GM21423 (cell line): ENCODE data around the gene PIR.

ENCODE experiments used
- ATAC-seq: cut with Tn5 transposase; IDR thresholded peaks from one replicate; pipeline ENCODE4 v1.9.1; 2021; ENCODE audit warnings: mild to moderate bottlenecking, moderate library complexity; ENCODE audit not compliant: unreplicated experiment

Gene PIR

DNA sequence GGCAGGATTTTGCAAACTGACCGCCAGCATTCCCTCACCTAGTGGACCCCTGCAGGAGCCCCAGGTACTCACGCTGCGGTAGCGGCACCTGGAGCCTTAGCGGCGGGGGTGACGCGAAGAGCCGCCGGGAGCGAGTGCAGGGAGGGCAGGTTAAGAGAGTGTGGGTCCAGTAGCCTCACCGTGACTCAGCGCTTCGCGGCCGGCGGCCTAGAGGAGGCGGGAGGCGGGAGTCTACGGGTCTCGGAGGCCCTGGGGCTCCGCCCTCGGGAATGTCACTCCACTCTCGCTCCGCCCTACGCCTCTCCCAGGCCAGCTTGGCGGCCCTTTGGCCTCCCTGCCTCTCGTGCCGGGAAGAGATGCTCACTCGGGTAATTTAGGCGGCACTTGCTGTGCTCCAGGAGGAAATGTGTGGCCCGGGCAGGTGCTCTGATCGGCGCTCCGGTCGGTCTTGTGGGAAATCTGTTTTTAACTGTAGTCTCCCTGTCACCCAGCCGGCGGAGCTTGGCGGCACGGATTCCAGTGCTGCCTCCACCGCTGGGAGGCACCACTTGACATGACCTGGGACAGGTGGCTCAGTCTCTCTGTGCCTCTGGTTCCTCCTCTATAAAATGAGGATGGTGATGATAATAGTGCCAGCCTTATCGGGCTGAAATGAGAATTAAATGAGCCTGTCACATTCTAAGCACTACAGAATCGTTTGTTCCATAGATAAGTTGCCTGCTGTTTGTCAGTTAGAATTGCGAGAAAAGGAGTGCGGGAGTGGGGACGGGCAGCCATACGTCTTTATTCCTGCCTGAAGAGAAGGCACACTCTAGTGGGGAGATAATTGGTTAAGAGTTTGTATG lies at the start of gene PIR:
Gene PIR, minus strand, starts transcription at position 216 of the 845 bp plus-strand sequence. CDS start 2,076 bp downstream, outside the sequence.
- peak; percentile 96 for ATAC-seq

DNA sequence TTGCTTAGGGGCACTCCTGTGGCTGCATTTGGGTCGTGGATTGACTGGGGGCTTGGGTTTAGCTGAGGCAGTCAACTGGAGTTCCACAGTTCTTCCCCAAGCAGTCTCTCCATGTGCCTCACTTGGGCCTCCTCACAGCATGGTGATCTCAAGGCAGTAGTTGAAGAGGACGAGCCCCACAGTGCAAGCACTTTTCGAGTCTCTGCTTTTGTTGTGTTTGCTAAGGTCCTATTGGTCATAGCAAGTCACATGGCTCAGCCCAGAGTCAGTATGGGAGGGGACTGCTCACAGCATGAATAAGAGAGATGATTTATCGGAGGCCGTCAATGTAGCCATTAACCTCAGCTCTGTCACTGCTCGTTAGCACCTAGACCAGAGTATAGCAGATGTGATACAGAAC lies 37.2 kb upstream of the PIR start:
- ATAC-seq, result no peak

DNA sequence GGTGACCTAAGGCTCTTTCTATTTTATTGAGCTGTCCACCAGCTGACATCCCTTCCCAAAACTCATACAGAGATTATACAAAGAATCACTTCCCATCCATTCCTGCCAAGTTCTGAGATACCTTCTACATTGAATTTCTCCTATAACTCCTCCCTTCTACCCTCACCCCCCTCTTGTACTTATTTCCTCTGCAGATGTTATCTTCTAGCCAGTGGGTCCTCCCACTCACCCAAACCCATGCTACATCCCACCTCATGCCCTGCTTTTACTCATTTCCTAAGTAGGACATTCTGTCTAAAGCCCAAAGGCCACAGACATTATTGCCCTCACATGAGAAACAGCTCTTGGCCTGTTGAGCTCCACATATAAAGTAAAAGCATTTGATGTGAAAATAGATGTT lies 36.0 kb upstream of the PIR start:
- no peak for ATAC-seq

DNA sequence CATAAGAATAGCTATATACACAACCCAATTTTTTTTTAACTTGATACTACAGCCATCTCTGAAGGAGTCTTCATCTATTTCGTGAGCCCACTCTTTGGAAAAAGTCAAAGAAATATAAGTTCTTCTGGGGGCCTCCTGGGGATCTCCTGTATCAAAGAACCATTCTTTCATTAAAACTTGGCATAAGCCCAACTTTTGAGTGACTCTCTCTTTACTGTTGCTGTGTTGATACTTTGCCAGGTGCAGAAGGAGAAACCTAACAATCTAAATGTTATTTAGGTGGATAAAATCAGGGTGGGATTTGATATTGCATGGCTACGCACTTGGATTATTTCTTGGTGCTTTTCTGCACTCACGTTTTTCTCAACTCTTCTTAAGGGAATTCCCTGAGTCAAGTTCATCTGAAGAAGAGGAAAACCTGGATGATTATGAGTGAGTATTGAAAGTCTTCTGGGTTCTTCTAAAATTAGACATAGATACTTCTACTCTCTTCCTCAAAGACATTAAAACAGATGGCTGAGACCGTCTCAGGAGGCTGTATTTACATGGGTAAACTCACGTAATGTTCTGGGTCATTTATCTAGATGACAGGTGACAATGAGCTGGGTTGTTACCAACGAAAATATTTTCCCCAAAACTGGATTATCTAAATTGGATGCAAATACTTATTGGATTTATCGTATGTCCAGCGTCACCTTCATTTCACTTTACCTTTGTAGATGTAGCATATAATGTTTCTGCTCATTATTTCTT lies 32.7 kb upstream of the PIR start:
- ATAC-seq, result no peak

DNA sequence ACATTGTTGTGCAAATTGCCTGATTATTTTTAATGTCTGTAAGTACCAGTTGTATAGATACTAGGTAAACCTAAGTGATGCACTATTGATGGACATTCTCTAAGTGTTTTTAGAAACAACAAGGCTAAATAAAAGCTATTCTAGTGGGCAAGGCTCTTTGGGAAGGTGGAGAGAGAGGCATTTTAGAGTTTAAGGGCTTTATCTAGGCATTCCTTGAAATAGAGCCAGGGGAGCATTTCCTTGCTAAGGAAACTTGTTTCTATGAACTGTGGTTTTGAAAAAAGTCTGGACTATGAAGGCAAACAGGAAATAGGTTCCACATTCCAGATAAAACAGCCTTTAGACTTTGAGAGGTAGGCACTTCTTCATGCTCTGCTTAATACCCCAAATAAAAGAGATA lies 31.3 kb upstream of the PIR start:
- no peak for ATAC-seq

DNA sequence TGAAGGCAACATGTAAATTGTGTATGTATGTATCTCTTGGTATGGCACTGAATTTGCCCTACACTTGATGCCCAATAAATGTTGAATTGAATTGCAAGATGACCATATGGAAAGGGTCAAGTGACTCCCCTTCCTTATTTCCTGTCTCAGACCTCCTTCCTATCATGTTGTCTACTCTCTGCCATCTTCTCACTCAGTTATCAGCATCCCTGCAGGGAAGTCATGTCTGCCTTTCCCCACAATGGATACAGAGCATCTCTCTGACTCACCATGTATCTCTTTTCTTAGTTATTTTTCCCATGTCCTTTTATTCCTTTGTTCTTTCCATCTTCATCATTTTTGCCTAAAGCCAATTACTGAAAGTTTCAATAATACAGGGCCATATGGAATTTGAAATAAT lies 30.0 kb upstream of the PIR start:
- no peak for ATAC-seq

DNA sequence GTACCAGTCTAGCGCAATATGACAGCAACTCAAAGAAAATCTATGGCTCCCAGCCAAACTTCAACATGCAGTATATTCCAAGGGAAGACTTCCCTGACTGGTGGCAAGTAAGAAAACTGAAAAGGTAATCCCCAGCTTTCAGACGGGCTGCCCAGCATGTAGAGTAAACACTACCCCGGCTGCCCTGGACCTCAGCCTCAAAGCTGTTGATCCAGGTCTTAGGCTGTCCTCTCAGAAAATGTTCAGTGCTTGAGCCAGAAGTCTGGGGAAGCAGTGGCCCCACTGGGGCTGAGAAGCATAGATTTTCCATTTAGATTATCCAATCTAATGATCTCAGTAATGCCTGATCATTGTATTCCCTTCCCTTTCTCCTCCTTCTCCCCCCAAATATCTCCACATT lies 29.3 kb upstream of the PIR start:
- no peak for ATAC-seq

DNA sequence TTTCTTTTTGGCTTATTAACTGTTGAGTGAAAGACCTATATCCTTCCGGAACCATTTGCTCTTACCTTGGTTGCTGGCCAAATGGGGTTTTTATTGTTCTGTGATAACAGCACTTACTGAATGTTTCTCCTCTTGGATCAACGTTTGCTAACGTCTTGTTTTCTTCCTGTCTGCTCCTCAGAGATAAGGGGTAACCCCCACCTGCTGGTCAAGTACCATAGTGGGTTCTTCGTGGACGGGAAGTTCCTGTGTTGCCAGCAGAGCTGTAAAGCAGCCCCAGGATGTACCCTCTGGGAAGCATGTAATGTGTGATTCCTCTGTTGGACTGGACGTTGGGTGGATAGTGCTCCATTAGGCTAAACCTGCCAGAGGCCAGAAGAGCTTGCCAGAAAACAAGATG lies 22.8 kb upstream of the PIR start:
- ATAC-seq, result no peak

DNA sequence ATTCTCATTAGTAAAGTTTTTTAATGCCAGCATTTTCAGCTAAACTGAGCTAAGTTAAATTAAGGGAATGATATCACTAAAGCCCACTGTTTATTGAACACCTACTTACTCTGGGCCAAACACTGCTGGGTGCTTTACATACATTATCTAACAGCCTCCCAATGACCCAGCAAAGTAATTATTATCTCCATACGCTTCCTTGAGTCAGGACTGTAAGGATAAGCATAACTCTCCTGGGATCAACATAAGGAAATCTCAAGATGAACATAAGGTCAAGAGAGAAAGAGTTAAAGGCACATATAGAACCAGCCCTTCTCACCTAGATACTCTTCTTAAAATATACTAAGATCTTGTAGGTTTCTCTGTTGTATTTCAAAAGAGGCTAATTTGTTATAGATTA lies 21.1 kb upstream of the PIR start:
- ATAC-seq, result no peak

DNA sequence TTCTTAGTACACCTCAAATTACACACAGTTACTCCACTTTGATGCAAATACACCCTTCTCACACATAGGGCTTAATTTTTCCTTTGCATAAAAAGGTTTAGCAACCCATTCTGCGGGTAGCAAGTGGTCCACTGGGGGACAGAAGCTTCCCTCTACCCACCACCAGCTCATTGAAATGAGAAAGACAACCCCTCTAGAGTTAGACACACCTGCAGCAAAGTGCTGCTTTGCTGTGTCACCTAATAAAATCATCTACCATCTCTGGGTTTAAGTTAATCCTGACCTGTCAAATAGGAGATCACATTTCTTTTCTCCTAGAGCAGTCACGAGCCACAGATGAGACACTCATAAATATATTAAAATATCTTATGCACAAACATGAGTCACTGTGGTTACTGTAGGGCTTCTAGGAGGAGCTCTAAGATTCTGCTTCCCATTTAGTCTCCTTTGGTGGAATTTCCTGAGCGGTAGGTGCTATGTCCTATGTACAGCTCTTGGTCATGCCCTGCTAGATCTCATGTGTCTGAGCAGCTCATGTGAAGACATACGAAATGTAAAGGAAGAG lies 19.4 kb upstream of the PIR start:
- no peak for ATAC-seq

DNA sequence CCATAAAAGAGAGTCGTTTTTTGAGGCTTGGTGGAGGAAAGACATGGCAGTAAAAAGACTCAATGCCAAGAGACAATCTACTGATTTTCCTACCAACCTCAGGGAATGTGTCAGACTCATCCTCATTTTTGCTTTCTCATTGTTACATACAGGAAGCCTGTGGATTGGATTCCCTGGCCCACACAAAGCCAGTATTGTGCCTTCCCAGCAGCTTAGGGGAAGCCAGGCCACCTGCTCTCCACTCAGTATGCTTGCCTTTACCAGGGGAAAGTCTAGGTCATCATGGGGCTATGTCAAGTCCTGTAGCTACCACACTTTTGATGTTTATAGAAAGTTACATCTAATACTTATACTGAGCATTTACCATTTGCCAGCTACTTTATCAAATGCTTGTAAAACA lies 18.4 kb upstream of the PIR start:
- no peak for ATAC-seq

DNA sequence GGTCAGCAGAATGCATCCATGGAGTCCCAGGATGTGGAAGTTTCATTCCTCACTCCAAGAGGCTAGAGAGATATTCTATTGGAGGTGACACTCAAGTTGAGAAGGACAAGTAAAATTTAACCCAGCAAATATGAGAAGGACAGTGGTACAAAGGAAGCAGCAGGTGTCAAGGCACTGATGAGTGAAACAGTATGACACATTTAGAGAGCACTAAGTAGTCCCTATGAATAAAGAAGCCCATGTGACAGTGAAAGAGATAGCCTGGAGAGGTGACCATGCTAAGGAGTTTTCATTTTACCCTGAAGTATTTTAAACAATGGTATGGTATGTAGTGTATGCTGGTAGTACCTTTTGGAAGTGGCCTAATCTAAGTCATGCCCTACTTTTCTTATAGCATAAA lies 16.7 kb upstream of the PIR start:
- ATAC-seq, result no peak

DNA sequence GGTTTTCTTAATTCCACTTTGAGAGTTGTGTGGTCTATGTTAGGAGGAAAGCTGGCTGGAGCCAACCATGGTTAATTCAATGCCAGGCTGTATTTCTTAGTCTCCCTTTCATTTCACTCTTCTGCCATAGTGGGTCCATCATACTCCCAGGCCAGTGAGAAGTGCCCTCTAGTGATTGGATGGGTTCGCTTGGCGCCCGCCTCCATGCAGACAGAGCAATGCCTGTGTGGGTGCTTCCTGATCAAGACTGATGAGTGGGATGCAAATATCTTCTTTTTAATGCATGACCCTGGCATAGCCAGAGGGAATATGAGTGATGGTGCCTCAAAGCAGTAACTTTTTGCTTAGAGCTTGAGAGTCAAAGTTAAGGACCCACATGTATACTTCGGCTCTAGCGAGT lies 13.9 kb upstream of the PIR start:
- ATAC-seq, result no peak

DNA sequence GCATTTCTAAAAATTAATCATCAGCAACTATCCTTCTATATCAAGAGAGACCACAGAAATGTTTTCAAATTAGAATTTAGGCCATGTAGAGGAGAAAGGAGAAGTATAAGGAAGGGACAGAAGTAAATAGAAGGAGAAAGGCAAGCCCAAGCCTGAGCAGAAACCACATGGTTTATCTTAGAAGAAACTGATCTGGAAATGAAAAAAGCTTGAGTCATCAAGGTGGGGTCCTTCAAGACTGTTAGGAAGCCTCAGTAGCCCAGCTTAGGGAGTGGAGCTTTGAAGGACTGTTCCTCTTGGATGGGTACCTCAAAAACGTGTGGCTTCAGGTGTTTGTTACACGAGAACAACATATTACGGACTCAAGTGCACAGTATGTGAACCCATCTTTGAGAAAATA lies 12.0 kb upstream of the PIR start:
- ATAC-seq, result no peak

DNA sequence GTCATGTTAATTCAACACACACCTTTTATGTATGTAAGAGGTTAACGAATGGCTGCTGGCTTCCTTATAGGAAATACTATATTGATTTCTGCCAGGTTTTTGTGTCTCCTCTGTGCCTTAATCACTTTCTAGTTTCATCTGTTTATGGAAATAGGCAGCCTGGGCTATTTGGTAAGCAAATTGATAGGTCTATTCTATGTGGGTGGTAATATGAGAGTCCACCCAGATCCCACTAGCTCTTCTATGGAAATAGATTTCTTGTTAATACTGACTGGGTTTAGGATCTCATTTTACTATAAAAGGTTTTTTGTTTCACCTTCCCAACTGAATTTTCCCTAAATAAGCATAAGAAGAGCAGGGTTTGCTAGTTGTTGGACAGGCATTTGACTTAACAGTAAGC lies 11.5 kb upstream of the PIR start:
- ATAC-seq, result no peak

DNA sequence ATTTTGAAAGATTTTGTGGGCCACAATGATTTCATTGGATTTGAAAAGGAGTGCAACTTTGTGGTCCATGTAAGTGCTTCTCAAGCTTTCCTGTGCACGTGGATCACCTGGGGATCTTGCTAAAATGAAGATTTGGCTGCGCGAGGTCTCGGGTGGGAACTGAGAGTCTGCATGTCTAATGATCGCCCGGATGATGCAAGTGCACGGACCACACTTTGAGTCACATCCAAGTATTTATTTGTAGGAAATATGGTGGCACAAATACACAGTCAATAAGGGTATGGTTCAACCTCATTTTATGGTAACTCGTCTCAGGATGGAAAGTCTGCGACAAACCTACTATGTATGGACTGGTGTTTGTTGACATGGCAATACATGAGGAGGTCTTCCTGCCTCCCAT lies 8.4 kb upstream of the PIR start:
- ATAC-seq, result no peak

DNA sequence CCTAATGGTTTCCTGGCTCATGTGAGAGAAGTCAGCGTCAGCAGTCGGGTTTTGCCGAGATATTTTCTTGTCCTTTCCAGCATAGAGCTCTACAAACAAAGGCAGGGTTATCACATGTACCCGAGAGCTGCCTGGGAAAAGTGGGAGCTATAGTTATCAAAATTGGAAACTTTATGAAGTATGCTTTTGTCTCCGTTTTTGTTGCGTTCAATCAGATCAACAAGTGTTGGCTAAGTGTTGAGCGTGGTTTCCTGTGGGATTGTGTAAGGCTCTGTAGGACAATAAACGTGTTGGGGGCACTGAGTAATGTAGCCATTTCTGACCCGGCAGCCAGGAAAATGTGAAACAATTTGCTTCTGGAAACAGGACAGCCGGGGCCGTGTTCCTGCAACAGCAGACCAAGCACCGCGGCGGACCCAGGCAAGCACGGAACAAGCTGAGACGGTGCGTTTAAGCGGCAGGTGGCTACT lies 7.4 kb upstream of the PIR start, which contains the start of gene BMX:
Gene BMX, plus strand, starts transcription at position 311 of the 470 bp plus-strand sequence. CDS start 7,547 bp downstream, outside the sequence.
- no peak for ATAC-seq

DNA sequence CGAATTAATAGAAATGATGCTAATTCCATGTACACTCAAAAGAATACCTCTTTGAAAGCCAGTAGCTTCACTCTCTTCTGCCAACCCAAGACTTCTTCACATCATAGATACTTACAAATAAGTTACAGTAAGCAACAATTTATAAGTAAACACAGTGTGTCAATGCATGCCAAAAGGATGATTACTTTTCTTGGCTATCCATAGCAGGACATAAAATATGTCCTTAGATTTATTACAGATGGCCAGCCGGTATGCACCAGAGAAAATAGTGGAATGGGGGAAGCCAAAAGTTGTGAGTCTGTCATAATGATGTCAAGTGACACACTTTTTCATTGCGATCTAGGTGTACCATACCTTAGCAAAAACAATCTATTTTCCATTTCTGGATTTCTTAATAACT lies 6.8 kb upstream of the PIR start:
- no peak for ATAC-seq

DNA sequence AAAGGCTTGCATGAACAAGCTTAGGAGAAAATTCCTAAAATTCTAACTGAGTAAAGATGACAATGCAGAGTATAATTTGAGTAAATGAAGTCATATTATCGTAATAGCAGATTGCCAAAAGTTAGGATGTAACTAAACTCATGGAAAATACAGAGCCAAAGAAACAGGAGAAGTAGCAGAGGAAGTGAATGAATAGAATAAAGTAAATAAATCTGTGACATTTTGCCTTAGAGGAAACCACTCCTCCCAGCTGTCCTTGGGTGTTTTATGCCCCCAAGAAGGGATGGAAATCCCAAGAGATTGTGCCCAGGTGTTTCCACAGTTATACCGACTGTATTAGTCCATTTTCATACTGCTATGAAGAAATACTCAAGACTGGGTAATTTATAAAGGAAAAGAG lies 5.6 kb upstream of the PIR start:
- ATAC-seq, result no peak

DNA sequence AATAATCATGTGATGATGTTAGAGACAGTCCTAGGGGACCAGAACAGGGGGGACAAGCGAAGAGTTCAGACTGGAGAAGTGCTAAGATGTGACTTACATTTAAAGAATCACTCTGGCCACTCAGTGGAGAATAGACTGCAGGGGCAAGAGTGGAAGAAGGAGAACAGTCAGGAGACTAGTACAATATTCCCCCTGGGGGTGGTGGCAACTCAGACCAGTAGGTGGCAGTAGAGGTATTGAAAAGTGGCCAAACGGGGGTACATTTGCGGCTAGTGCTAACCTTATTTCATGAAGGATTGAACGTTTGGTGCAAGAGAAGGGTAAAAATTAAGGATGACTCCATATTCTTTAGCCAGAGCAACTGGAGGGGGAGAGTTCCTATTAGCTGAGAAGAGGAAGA lies 4.7 kb upstream of the PIR start:
- no peak for ATAC-seq

DNA sequence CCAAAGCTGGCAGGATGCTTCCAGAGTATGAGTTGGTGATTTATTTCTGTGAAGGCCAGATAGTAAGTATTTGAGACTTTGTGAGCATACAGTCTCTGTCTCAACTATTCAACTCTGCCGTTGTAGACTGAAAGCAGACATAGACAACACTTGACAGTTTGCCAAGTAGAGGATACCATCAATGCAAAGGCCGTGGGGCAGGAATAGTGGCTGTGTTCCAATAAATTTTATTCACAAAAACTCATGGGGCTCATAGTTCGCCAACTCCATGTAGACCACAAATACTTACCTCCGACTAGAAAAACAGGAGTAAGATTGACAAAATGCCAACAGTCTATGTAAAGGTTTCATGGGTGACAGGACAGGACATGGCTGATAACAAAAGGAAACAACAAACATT lies 3.7 kb upstream of the PIR start:
- no peak for ATAC-seq

DNA sequence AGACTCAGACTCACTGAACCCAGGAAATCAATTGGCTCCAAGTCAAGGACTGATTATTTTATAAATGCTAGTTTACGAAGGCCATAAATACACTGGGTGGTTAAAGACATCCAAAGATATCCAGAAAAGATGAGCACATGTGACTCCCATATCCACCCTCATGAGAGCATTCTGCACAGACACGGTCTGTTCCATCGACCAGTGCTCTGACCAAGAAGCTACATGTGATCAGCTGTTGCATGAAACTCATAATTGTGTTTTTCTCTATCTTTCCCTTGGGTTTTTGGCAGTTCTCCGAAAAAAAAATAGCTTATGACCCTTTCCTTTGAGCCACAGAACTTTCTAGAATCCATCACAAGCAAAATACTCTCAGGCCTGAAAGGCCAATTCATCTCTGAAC lies 2.7 kb upstream of the PIR start:
- no peak for ATAC-seq
